Tibial artery (tissue), 4 donors: ENCODE data around the gene SRPK2.
"Not testable (repeated sequence)": the region's sequence is repeated elsewhere in the genome, so short reads cannot be mapped to it uniquely, and the experiment has no call there.

Experiments used
- DNase-seq, 2 donors: peaks; one replicate each; pipeline ENCODE4 v3.0.0-alpha.2; 2019
- H3K27ac ChIP-seq, 2 donors: fragments of 200-600 bp; sonication (generic) in 1 of 2; 1 replicate in 1 of 2; 2 replicates in 1 of 2; pipeline ENCODE4 v1.5.1; 2018 to 2019; ENCODE audit warnings: mild to moderate bottlenecking in 1 of 2
- H3K27me3 ChIP-seq, 2 donors: fragments of 200-600 bp; sonication (generic) in 1 of 2; one replicate each; pipeline versions ENCODE4 v1.5.1 to v1.6.0; 2016 to 2019
- H3K36me3 ChIP-seq, 3 donors: fragments of 200-600 bp; sonication (generic) in 2 of 3; one replicate each; pipeline ENCODE4 v1.5.1; 2016 to 2019; ENCODE audit warnings: mild to moderate bottlenecking in 2 of 3
- H3K4me1 ChIP-seq, 4 donors: fragments of 200-600 bp; sonication (generic) in 2 of 4; 1 replicate in 3 of 4; 2 replicates in 1 of 4; pipeline ENCODE4 v1.5.1; 2016 to 2019
- H3K4me3 ChIP-seq, 2 donors: fragments of 200-600 bp; sonication (generic) in 1 of 2; 1 replicate in 1 of 2; 2 replicates in 1 of 2; pipeline ENCODE4 v1.5.1; 2018 to 2019; ENCODE audit warnings: mild to moderate bottlenecking in 2 of 2
- H3K9me3 ChIP-seq, 3 donors: fragments of 200-600 bp; sonication (generic) in 1 of 3; one replicate each; pipeline ENCODE4 v1.5.1; 2016 to 2019
- CTCF ChIP-seq, 2 experiments: fragments of 200-600 bp in 1 of 2; fragments of 450-650 bp in 1 of 2; IDR thresholded peaks; one replicate each; pipeline ENCODE4 v1.5.1; 2017 to 2019; ENCODE audit warnings: antibody characterized with exemption in 2 of 2, mild to moderate bottlenecking in 1 of 2, moderate library complexity in 1 of 2
- intact Hi-C: fragments of 100-400 bp; cut with DNase I; formaldehyde crosslinking; loops from one replicate; pipeline ENCODE4 v1.15.0; 2023; ENCODE audit warnings: low total_unique reads

SRPK2 gene

GRCh38 chr7:105306298-105306748 is 82.4 kb downstream of the SRPK2 start:
- intact Hi-C loops: no loop called here
- peaks cover 0 to 27% (median 6%) of the 10 kb centered on the region in 4 donors for H3K4me1 ChIP-seq
- no peak overlapping the region for H3K27ac ChIP-seq
- DNase-seq: no peak
- no peak for TF ChIP-seq CTCF (IDR thresholded peaks at IDR 0.05)
- H3K4me3 ChIP-seq: no peak overlapping the region
- no peaks in the 10 kb centered on the region for H3K27me3 ChIP-seq
- H3K9me3 ChIP-seq: no peaks in the 10 kb centered on the region
- no peaks in the 10 kb centered on the region for H3K36me3 ChIP-seq

GRCh38 chr7:105305633-105306032 is 83.1 kb downstream of the SRPK2 start:
- Histone ChIP-seq H3K27ac (no peak overlapping the region), H3K4me3 (no peak overlapping the region), H3K36me3 (no peaks in the 10 kb centered on the region), H3K9me3 (no peaks in the 10 kb centered on the region), H3K27me3 (no peaks in the 10 kb centered on the region), H3K4me1 (peaks cover 0 to 27% (median 6%) of the 10 kb centered on the region in 4 donors)
- intact Hi-C loops: no loop called here
- no peak for TF ChIP-seq CTCF (IDR thresholded peaks at IDR 0.05)
- no peak for DNase-seq

- no peak for DNase-seq
- no peaks in the 10 kb centered on the region for H3K27me3 ChIP-seq
- intact Hi-C loops: no loop called here
- no peak overlapping the region for H3K27ac ChIP-seq
- peaks cover 0 to 17% (median 4%) of the 10 kb centered on the region in 4 donors for H3K4me1 ChIP-seq
- H3K9me3 ChIP-seq: no peaks in the 10 kb centered on the region
- H3K36me3 ChIP-seq: no peaks in the 10 kb centered on the region
- no peak overlapping the region for H3K4me3 ChIP-seq
- TF ChIP-seq CTCF (IDR thresholded peaks at IDR 0.05): no peak
Observed at GRCh38 chr7:105304040-105304895, 84.5 kb downstream of the SRPK2 start.

GRCh38 chr7:105300587-105300986 is 88.1 kb downstream of the SRPK2 start:
- H3K27ac ChIP-seq, intact Hi-C loops, H3K9me3 ChIP-seq, DNase-seq, H3K4me3 ChIP-seq, H3K27me3 ChIP-seq, H3K36me3 ChIP-seq: not testable (repeated sequence)
- H3K4me1 ChIP-seq: peaks cover 0 to 17% (median 4%) of the 10 kb centered on the region in 4 donors

- no peak for DNase-seq
- Histone ChIP-seq H3K4me3 (no peak overlapping the region), H3K27me3 (no peaks in the 10 kb centered on the region), H3K9me3 (no peaks in the 10 kb centered on the region), H3K27ac (no peak overlapping the region), H3K4me1 (no peaks in the 10 kb centered on the region), H3K36me3 (no peaks in the 10 kb centered on the region)
- no peak for TF ChIP-seq CTCF (IDR thresholded peaks at IDR 0.05)
- intact Hi-C loops: no loop called here
Observed at GRCh38 chr7:105298439-105298894, 90.3 kb downstream of the SRPK2 start.

GRCh38 chr7:105297985-105298384 is 90.7 kb downstream of the SRPK2 start:
- Histone ChIP-seq H3K4me1 (no peaks in the 10 kb centered on the region), H3K9me3 (no peaks in the 10 kb centered on the region), H3K27ac (no peak overlapping the region), H3K4me3 (no peak overlapping the region), H3K36me3 (no peaks in the 10 kb centered on the region), H3K27me3 (no peaks in the 10 kb centered on the region)
- no peak for DNase-seq
- intact Hi-C loops: no loop called here
- no peak for TF ChIP-seq CTCF (IDR thresholded peaks at IDR 0.05)
